Measurements from ENCODE around the gene MORF4L1.
"Not testable (repeated sequence)": the region's sequence is repeated elsewhere in the genome, so short reads cannot be mapped to it uniquely, and the experiment has no call there.

MORF4L1 gene

DNA sequence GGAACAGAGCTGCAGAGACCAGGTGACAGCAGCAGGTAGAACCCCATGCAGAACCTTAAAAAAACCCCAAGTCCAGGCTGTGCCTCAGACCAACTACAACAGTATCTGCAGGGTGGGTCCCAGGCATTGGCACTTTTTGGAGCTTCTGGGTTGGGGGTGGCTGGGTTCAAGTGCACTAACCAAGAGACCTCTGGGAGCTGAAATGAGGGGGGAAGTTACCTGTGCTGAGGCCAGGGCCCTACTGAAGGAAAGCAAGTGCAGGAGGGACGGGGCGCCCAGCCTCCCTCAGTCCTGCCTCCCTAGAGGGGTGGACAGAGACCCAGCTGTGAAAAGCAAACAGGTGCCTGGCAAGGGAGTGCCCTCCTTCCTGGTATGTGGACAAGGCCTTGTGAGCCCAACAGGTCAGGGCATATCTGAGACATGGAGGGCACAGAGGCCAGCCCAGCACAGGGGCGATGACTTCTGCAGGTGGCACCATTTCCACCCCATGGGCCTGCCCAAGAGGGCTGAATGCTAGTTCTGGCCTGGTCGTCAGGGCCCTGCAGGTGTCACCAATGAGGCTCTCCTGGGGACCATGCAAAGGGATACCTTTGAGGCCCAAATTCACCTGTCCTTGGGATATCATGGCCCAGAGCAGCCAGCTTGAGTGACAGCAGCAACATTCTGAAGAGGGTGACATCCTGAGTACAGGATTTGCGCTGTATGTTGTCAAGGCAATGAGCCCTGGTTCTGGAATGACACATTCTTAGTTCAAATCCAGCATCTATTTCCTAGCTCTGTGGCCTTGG, 53.5 kb downstream of the MORF4L1 start:
- DNase-seq (ENCODE audit: low spot score): no peak

DNA sequence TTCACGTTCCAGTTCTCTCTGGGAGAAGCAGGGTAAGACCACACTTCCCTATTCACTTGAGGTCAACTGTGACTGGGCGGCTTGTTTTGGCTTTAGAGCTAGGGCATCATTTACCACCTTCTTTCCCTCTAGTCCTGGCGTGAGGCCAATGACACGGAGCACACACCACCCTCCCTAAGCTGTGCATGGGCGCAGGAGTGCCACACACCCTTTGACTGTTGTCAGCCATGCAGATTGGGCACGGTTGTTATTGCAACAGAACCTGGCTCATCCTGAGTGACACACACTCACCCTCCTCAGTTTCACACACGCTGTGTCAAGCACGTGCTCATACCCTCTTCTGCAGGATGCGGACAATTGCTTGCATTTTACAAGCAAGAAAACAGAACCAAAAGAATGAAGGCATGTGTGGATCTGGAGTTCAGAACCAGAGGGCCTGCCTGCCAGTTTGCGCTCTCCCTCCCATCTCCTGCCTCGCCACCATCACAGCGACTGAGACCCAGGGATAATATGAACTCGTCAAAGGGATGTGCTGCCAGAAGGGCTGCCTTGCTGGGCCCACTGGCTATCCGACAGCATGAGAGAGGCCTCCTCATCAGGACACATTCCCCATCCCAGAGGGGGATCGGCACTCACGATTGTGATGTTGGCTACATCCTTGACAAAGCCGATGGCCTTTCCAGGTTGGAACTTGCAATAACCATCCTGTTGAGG, 54.5 kb downstream of the MORF4L1 start:
- DNase-seq (ENCODE audit: low spot score): no peak

DNA sequence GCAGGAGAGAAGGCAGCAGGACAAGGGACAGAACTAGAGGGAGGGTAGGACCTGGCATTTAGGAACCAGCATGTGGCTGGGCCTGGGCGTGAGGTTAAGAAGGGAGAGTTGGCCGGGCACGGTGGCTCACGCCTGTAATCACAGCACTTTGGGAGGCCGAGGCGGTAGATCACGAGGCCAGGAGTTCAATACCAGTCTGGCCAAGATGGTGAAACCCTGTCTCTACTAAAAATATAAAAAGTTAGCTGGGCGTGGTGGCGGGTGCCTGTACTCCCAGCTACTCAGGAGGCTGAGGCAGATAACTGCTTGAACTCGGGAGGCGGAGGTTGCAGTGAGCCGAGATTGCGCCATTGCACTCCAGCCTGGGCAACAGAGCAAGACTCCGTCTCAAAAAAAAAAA, 55.5 kb downstream of the MORF4L1 start:
- not testable (repeated sequence) for DNase-seq (ENCODE audit: low spot score)

DNA sequence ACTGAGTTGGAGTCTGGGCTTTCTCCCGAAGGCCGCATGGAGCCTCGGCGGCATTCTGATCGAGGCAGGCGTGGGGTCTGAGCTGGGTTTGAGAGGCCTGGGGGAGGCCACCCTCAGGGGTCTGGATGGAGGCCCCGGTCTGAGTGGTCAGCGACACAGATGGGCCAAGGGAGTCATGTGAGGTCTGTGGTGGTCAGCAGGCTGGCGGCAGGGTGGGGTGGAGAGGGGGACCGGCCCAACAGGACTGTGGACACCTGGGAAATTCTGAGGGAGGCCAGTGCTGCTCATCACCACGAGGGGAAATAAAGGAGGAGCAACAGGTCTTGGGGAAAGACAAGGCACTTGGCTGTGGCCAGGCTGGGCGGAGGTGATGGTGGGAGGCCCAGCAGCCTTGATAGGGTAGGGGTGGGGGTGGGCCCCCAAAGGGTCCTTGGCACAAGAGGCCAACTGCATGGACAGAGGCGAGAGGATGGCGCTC, 56.0 kb downstream of the MORF4L1 start:
- no peak for DNase-seq (ENCODE audit: low spot score)

DNA sequence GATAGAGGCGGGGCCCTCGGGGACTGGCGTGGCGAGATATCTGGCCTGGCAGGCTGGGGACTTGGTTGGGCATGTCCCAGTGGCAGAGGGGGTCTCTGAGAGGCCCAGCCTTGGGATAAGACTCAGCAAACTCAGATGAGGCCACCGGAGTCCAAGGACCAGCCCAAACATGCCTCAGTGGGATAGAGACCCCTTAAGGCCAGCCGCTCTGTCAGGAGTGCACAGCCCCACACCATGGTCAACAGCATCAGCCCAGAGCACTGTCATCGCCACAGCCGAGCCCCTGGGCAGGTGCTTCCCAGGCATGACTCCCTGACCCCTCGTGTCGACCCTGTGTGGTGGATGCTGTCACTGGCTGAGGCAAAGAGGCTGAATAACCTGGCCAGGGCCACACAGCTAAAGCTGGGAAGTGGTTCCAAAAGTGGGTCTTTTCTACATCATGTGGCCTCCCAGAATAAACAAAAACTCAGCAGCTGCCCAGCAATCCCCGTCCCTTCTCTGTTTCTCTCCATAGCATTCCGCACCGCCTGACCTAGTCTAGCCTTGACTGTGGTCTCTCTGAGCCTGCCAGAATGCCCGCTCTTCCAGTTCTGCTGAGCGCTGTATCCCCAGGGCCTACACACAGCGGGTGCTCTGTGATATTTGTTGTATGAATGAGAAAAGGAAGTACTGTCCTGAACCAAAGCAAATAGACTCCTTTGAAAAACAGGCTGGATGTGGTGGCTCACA, 57.0 kb downstream of the MORF4L1 start:
- no peak for DNase-seq (ENCODE audit: low spot score)

DNA sequence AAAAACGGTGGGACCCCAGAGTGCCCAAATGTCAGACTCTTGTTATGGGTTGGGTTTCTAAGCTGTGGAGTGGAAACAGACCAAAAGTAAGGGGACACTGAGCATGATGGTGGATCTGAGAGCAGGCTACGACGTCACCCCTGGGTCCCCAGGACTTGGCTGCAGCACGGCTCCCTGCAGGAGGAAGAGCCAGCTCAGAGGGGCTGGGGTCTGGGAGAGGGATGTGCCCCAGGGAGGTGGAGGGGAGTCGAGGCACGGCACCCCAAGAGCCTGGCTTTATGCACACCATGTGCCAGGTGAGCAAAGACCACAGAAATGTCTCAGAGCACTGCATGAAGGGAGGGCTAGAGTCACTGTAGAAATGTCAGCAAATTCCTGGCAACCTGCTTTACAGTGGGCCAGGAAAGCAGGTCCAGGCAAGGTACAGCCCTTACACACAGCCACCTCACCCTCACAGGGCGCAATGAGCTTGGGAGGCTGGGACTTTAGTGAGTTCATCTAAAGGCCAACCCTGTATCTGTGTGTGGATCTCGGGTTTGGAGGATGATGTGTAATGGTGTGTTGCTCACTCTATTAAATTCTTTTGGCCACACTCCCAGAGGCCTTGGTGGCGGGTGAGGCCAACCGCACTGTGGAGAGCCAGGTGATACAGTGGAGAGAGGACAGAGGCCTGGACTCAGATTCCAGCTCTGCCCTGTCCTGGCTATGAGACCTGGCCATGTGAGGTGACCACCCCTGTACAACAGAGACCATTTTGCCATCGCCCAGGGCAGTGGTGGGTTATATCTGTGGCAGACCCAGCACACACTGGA, 58.1 kb downstream of the MORF4L1 start:
- DNase-seq (ENCODE audit: low spot score): no peak

DNA sequence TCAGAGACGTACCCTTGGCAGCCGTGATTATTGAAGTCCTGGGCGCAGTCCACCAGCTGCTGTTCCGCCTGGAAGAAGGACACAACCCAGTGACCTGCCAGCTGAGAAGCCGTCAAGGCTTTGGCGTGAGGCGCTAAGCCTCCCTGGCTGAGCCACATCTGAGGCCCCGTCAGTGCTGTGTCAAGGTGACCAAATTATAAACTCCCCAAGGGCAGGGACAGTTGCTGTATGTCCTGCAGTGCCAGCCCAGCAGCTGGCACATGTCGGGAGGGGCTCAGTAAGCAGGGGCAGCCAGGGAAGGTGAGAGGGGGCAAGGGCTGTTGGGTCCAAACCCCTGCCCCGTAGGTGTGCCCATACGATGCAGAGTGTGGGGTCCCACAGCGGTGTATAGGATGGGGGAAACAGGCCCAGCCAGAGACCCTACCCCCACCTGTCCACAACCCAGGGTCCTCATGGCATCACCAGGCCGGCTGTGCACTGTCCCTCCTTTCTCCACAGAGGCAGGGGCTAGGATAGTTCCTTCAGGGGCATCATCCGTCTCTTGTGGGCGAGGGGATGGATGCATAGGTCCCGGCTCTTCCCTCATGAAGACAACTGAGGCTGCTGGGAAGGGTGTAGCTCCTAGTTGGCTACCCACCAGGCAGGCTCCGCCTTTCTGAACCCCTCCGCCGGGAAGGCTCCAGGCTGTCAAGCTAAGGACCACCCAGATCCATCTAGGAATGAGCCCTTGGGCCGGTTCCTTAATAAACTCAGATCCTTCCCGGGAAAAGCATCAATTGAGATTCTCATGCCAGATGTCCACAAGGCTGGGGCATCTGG, 59.0 kb downstream of the MORF4L1 start:
- DNase-seq (ENCODE audit: low spot score): no peak

DNA sequence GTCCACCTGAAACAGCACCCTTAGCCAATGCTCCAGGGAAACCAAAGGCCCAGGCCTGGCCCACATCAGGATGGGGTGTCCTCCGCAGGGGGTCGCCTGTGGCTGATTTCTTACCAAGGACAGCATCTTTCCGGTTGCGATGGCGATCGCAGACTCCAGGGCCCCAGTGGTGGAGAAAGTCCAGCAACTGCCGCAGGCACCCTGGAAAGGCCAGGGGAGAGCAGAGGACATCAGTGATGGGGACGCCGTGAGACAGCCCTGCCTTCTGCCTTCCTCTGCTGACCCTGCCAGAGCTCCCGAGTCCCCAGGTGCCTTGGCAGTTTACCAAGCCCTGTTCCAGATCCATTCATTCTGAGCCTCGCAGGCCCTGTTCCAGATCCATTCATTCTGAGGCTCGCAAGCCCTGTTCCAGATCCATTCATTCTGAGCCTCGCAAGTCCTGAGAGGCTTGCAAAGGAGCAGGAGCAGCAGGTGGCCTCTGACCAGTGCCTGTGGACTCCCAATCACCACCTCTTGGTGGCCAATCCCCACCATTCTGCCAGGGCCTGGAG, 59.6 kb downstream of the MORF4L1 start:
- DNase-seq (ENCODE audit: low spot score): no peak

DNA sequence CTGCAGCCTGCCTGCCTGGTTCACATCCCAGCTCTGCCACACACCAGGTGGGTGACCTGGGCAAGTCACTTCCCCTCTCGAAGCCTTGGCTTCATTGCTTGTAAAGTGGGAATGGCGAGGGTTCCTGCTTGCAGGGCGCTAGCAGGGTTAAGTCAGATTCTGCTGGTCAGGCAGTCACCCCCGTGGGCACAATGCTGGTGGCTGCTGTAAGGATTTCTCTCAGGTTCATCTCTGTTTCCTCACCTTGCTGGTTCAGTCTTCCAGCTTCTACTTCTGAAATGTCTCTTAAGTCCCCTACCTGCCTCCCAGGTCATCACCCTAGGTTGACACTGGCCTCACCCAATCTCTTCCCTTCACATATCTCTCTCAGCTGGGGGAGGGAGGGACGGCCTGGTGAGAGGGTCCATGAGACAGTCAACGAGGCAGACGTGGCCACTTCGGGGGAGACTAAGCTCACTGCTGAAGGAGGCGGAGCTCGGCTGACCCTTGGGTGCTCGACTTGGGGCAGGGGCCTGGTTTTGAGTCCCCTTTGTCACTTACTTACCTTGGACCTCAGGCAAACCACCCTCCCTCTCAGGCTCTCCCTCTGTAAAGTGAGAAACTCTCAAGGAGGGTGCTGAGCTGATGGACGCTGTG, 60.6 kb downstream of the MORF4L1 start:
- no peak for DNase-seq (ENCODE audit: low spot score)

DNA sequence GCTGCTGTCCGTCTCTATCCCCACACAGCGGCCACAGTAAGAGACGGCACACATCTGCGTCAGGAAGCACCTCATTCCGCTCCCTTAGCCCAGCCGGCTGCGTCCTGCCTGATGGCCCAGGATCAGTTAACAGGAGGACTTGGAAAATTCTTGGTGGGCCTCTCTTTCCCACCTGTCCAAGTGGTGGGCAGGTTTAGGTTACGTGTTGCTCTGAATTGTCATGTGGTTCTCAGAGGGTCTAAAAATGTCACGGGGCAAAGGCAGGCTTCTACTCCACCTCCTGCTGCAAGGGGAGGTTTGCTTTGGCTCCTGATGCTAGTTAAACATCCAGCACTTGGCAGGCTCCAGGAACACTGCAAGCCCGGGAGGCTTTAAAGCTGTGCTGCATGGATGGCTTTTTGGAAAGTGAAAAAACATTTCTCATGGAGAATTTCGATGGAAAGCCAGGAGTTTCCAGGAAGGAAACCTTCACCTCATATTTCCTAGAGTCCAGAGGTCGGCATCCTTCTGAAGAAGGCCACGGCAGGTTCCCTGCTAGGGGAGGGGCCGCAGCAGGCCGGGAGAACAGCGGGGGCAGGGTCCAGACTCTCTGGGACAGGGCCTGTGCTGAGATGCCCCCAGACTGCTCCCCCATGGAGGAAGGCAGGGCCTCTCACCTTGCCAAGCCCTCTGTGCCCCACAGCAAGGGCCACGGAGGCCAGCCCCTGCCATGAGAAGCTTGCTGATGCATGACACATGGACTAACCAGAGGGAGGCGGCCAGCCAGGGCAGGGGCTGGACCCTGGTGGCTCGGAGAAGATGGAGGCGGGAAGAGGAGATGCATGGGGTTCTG, 61.3 kb downstream of the MORF4L1 start:
- peak; percentile 68 for DNase-seq (ENCODE audit: low spot score)

DNA sequence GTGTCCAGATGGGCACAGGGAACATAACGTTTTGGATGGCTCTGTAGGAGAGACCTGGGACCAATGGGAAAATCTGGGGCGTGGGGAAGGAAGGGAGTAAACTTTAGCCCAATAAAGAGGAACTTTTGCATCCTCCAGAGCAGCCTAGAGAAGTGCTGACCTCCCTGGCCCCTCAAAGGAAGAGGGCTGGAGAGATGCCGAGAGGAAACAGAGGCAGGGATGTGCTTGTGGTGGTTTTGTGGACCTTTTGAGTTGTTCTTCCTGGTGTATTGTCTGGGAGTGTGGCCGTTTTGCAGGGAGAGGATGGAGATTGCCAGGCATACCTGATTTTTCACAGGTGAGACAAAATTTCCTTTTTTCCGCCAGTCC, 61.9 kb downstream of the MORF4L1 start:
- no peak for DNase-seq (ENCODE audit: low spot score)

DNA sequence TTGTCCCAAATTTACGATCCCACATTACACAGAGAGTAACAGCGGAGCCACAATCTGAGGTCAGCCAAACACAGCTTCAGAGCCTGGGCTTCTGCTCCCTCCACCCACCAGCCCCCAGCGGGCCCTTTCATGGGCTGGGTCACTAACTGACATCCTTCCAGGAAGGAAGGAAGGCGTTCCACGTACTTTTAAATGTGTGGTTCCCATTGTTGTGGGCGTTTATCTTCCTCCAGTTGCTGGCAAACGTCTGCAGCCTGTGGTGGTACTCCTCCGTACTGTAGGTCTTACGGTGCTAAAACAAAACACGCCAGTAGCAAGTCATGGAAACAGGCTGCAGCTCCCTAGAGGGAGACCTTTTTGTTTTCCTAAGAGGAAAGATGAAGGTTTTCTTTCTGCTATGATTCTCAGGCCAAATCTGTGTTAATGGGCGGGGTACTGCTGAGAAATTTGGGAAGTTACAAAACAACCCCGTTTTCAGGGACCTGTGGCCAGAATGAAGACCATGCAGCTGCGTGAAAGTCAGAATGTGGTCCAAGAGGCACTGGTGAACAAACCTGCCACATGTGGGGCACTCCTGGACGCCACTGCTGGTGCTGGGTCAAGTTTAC, 64.5 kb downstream of the MORF4L1 start:
- DNase-seq (ENCODE audit: low spot score): no peak

DNA sequence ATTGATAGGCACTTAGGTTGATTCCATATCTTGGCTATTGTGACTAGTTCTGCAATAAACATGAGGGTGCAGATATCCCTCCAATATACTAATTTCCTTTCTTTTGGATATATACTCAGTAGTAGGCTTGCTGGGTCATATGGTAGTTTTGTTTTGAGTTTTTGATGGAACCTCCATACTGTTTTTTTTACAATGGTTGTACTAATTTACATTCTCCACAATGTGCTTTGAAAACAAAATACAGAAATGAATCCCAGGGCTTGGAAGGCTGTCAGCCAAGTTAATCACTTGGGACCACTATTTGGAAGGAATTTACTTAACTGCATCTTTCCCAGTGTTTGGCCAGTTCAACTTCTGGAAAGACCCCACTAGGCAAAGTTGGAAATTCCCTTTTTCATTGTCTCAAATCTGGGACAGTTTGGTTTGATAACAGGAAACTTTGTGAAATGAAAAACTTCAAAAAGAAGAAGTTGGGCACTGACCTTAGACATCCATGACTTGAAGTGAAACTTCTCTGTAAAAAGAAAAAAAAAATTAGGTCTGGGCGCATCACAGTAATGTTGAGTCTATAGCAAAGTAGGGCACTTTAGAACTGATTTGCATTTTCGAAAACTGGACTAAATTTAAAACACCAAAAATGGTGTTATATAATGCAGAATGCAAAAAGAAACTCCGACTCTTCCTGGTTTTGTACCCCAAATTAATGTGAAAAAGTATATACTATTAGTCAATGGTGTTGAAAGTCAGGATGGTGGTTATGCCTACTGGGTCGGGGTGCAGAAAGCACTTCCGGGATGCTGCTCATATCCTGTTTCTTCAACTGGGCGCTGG, 66.2 kb downstream of the MORF4L1 start:
- DNase-seq (ENCODE audit: low spot score): no peak

DNA sequence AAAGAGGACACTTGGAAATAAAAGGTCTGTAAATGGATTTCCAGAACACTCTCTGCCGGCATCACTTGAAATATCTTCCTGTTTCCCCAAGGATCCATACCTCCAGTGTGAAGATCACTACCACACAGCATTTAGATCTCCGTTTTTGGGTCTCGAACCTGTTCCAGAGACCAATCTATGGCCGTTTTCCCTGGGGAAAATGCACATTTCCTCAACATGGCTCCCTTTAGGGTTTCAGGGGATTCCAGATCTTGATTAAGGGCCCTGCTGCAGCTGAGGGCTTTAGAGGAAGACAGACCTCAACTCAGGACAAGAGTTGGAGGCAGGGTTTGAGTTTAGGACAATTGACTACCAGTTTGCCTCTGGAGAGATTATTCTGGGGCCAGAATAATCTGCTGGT, 70.1 kb downstream of the MORF4L1 start:
- DNase-seq (ENCODE audit: low spot score): no peak

DNA sequence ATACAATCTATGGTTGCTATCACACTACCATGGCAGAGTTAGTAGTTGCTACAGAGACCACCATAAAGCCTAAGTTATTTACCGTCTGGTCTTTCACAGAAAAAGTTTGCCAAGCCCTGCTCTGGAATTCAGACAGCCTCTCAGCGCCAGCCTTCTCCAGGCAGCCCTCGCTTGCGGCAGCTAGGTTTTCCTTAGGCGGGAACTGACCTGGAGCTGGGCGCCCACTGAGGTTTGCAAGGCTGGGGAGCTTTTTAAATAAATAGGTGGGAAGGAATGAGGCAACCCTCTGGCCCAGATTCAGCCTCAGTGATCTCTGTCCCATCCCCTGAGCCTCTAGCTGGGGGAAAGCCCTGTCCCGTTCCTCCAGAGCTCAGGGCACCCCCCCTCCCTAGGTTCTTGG, 71.0 kb downstream of the MORF4L1 start:
- no peak for DNase-seq (ENCODE audit: low spot score)

DNA sequence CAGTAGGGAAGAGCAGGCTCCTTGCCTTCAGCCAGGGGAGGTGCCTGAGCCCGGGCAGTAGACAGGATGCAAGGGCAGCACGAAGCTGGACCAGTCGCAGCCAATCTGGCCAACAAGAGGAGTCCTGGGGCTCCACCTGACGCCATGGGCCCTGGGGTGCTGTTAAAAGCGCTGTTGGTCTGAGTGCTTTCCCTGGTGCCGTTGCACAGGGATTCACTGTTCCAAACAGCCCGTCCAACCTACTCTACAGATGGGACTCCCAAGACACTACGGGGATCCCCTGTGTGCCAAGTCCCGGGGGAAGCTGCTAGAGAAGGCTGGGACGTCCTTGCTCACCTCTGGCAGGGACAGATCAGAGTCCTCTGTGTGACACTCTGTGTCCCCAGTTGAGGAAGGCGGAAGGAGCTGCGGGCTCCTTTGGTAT, 71.5 kb downstream of the MORF4L1 start:
- DNase-seq (ENCODE audit: low spot score): no peak

DNA sequence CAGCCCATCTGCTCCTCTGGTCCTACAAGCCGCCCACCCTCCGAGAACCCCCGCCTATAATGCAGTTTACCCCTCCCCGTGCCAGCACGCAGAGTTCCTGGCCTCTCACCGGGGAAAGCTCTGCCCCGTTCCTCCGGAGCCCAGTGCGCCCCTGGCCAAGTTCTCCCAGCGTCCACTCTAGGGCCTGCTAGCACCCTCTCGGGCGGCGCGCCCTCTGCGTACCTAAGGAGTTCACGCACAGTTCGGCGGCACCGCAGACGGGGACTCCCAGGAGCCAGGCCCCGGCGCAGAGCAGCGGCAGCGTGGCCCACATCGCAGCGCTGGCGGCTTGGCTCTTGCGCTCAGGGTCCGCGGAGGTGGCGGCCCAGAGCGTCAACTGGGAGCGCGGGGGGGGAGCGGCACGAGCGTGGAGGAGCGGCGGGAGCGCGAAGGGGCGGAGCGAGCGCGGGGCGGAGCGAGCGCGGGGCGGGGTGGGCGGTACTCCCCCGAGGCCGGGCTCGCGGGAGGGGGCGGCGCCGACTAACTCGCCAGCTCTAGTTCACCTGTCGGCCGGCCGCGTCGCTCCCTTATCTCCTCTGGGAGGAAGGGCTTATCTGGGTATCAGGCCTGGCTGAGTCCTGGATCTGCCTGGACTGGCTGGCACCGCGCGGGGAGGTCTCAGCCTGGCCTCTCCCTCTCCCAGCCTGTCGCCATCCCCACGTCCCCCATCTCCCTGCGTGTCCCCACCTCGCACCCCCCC, 72.1 kb downstream of the MORF4L1 start, which contains the start of gene CTSH:
Gene CTSH (minus strand): TSS at position 378 of the 739 bp plus-strand sequence. CDS start 65 bp downstream, at position 313.
- peak; percentile 84 for DNase-seq (ENCODE audit: low spot score)

Measured in Ammon's horn (tissue), 1 donor.